ENCODE data around the gene MYF5. TPM values are rescaled to one million over a fixed set of nuclear protein-coding genes. Genes with fewer than 3 reads are reported as not detected.

The MYF5 gene
- total RNA-seq, 2 donors from 2014 or later = not detected

GRCh38 chr12:80707830-80708258 is 8.9 kb upstream of the MYF5 start:
- ATAC-seq (ENCODE audit: insufficient number of reproducible peaks, low FRiP score, low read depth) = no peak
- TF ChIP-seq CTCF (IDR thresholded peaks at IDR 0.05) = no peak
- Histone ChIP-seq H3K36me3 (no peaks in the 10 kb centered on the region), H3K9me3 (no peaks in the 10 kb centered on the region), H3K27ac (no peak overlapping the region), H3K4me1 (ENCODE audit: control insufficient read depth in 1 of 2, low read depth in 2 of 2) (peaks cover 3 to 16% of the 10 kb centered on the region in 2 donors), H3K4me3 (no peak overlapping the region), H3K27me3 (replicated peaks; ENCODE audit: insufficient read depth) (no peaks in the 10 kb centered on the region)
- DNase-seq (ENCODE audit: low spot score) = no peak

GRCh38 chr12:80708259-80708974 is 8.3 kb upstream of the MYF5 start:
- H3K27me3 ChIP-seq (replicated peaks; ENCODE audit: insufficient read depth) = no peaks in the 10 kb centered on the region
- no peaks in the 10 kb centered on the region for H3K9me3 ChIP-seq
- no peak overlapping the region for H3K27ac ChIP-seq
- no peak for ATAC-seq (ENCODE audit: insufficient number of reproducible peaks, low FRiP score, low read depth)
- no peak for TF ChIP-seq CTCF (IDR thresholded peaks at IDR 0.05)
- H3K36me3 ChIP-seq = no peaks in the 10 kb centered on the region
- peak overlapping the region; percentile 12 for H3K4me3 ChIP-seq
- H3K4me1 ChIP-seq (ENCODE audit: control insufficient read depth in 1 of 2, low read depth in 2 of 2) = peaks cover 3 to 12% of the 10 kb centered on the region in 2 donors
- no peak for DNase-seq (ENCODE audit: low spot score)

- no peak for ATAC-seq (ENCODE audit: insufficient number of reproducible peaks, low FRiP score, low read depth)
- H3K9me3 ChIP-seq = no peaks in the 10 kb centered on the region
- H3K36me3 ChIP-seq = no peaks in the 10 kb centered on the region
- TF ChIP-seq CTCF (IDR thresholded peaks at IDR 0.05) = no peak
- H3K4me3 ChIP-seq = no peak overlapping the region
- H3K27ac ChIP-seq = no peak overlapping the region
- H3K27me3 ChIP-seq (replicated peaks; ENCODE audit: insufficient read depth) = no peaks in the 10 kb centered on the region
- no peak for DNase-seq (ENCODE audit: low spot score)
- peaks cover 3 to 12% of the 10 kb centered on the region in 2 donors for H3K4me1 ChIP-seq (ENCODE audit: control insufficient read depth in 1 of 2, low read depth in 2 of 2)
These were observed 7.8 kb upstream of the MYF5 start for GRCh38 chr12:80708975-80709328.

GRCh38 chr12:80709811-80710726 is 6.6 kb upstream of the MYF5 start:
- Histone ChIP-seq H3K4me3 (no peak overlapping the region), H3K27ac (no peak overlapping the region), H3K9me3 (no peaks in the 10 kb centered on the region), H3K27me3 (replicated peaks; ENCODE audit: insufficient read depth) (no peaks in the 10 kb centered on the region), H3K4me1 (ENCODE audit: control insufficient read depth in 1 of 2, low read depth in 2 of 2) (peaks cover 3 to 10% of the 10 kb centered on the region in 2 donors), H3K36me3 (no peaks in the 10 kb centered on the region)
- ATAC-seq (ENCODE audit: insufficient number of reproducible peaks, low FRiP score, low read depth) = no peak
- DNase-seq (ENCODE audit: low spot score) = no peak
- TF ChIP-seq CTCF (IDR thresholded peaks at IDR 0.05) = no peak

GRCh38 chr12:80710727-80711449 is 5.8 kb upstream of the MYF5 start:
- ATAC-seq (ENCODE audit: insufficient number of reproducible peaks, low FRiP score, low read depth) (no peak), DNase-seq (ENCODE audit: low spot score) (no peak)
- no peaks in the 10 kb centered on the region for H3K27me3 ChIP-seq (replicated peaks; ENCODE audit: insufficient read depth)
- H3K27ac ChIP-seq = no peak overlapping the region
- H3K36me3 ChIP-seq = no peaks in the 10 kb centered on the region
- no peaks in the 10 kb centered on the region for H3K9me3 ChIP-seq
- TF ChIP-seq CTCF (IDR thresholded peaks at IDR 0.05) = no peak
- peaks cover 0 to 2% of the 10 kb centered on the region in 2 donors for H3K4me1 ChIP-seq (ENCODE audit: control insufficient read depth in 1 of 2, low read depth in 2 of 2)
- no peak overlapping the region for H3K4me3 ChIP-seq

Measured in thoracic aorta (tissue), 2 donors.